Measurements from ENCODE around the gene IQGAP3. TPM values are rescaled to one million over a fixed set of nuclear protein-coding genes. Genes with fewer than 3 reads are reported as not detected.
A peak's percentile ranks its signal among the peaks of the same experiment; 100 is the strongest.

The IQGAP3 gene
- polyA plus RNA-seq, 2 of the 4 experiments (the other 2 are of a cell fraction): 15.6 to 17.0 TPM

- H3K4me1 ChIP-seq: peaks cover 19% of the 10 kb centered on the region
- peak overlapping the region; percentile 80 for H3K4me2 ChIP-seq
- FAIRE-seq (no peak), DNase-seq (ENCODE audit: low read depth in 1 of 2, low spot score in 1 of 2) (peak; percentile 45 to 48), ATAC-seq (peak; percentile 22 to 40; a peak in 5 of 6 replicates)
- no peaks in the 10 kb centered on the region for H3K9me3 ChIP-seq
- WGBS (ENCODE audit: missing lambda C conversion rate): 31% methylated on average over 10 of the region's 10 CpGs
- TF ChIP-seq SMC3 (IDR thresholded peaks at IDR 0.05) (peak; percentile 10; the same call in 1 of the 3 replicates), RAD21 (conservative IDR thresholded peaks at IDR 0.05 in 1 of 2, IDR thresholded peaks at IDR 0.05 in 1 of 2) (peak in 1 of 2 experiments; percentile 41; a peak in 3 of 5 replicates), ESRRA (IDR thresholded peaks at IDR 0.05; ENCODE audit: borderline replicate concordance, low read length) (no peak), CTCF (IDR thresholded peaks at IDR 0.05) (peak; percentile 63)
- ChIA-PET POLR2A (no interaction called here), CTCF (interaction anchor here (0.7 to 5.1 kb wide), 11 partner anchors 9 to 224 kb away, joined by 3 to 23 read pairs (median 4); partner anchors contain the start of genes HAPLN2, NAXE and TTC24)
- H3K4me3 ChIP-seq: no peak overlapping the region
- H3K27ac ChIP-seq: peak overlapping the region; percentile 6 to 94; a peak in 3 of 6 replicates
Observed at GRCh38 chr1:156602557-156602993, 30.2 kb upstream of the IQGAP3 start.

- FAIRE-seq (no peak), ATAC-seq (peak in 1 of 2 experiments; percentile 15; a peak in 3 of 6 replicates), DNase-seq (ENCODE audit: low read depth in 1 of 2, low spot score in 1 of 2) (no peak)
- Histone ChIP-seq H3K4me2 (peak overlapping the region; percentile 80), H3K27ac (peak overlapping the region; percentile 86 to 94), H3K9me3 (no peaks in the 10 kb centered on the region), H3K4me3 (peak overlapping the region; percentile 77), H3K4me1 (peaks cover 19% of the 10 kb centered on the region)
- TF ChIP-seq HEYL (CRISPR knock-in tag; IDR thresholded peaks at IDR 0.05): no peak
- no peak for TF ChIP-seq TFCP2L1 (CRISPR knock-in tag; IDR thresholded peaks at IDR 0.05)
- TF ChIP-seq HOXB5 (CRISPR knock-in tag; IDR thresholded peaks at IDR 0.05): no peak
- TF ChIP-seq JUNB (IDR thresholded peaks at IDR 0.05): no peak
- no peak for TF ChIP-seq SMC3 (IDR thresholded peaks at IDR 0.05)
- no peak for TF ChIP-seq RARB (CRISPR knock-in tag; IDR thresholded peaks at IDR 0.05)
- no peak for TF ChIP-seq HES2 (IDR thresholded peaks at IDR 0.05)
- no peak for TF ChIP-seq ELK1 (IDR thresholded peaks at IDR 0.05; ENCODE audit: low read depth, low read length)
- no peak for TF ChIP-seq ATOH8 (CRISPR knock-in tag; IDR thresholded peaks at IDR 0.05; ENCODE audit: low read depth)
- TF ChIP-seq ZSCAN20 (CRISPR knock-in tag; IDR thresholded peaks at IDR 0.05): no peak
- TF ChIP-seq SREBF2 (IDR thresholded peaks at IDR 0.05): no peak
- no peak for TF ChIP-seq CHD2 (IDR thresholded peaks at IDR 0.05; ENCODE audit: low read length, partially characterized antibody)
- no peak for TF ChIP-seq CBX8 (IDR thresholded peaks at IDR 0.05)
- TF ChIP-seq KDM1A (IDR thresholded peaks at IDR 0.05; ENCODE audit: low read depth): no peak
- no peak for TF ChIP-seq ESRRA (IDR thresholded peaks at IDR 0.05; ENCODE audit: borderline replicate concordance, low read length)
- TF ChIP-seq GATA3 (IDR thresholded peaks at IDR 0.05; ENCODE audit: borderline replicate concordance): no peak
- TF ChIP-seq ZNF302 (CRISPR knock-in tag; IDR thresholded peaks at IDR 0.05): no peak
- TF ChIP-seq POLR2A (IDR thresholded peaks at IDR 0.05; ENCODE audit: low read length): no peak
- no peak for TF ChIP-seq JUN (IDR thresholded peaks at IDR 0.05)
- CTCF ChIA-PET: interaction anchor here (0.7 to 5.1 kb wide), 4 partner anchors 16 to 218 kb away, joined by 3 to 23 read pairs (median 7); no protein-coding TSS in a partner anchor
- POLR2A ChIA-PET: interaction anchor here (0.9 to 2.3 kb wide), 3 partner anchors 10 to 145 kb away, joined by 3 to 16 read pairs (median 10); partner anchors contain the start of genes MEF2D and NAXE
- WGBS (ENCODE audit: missing lambda C conversion rate): 77% methylated on average over 12 of the region's 12 CpGs
Observed at GRCh38 chr1:156601892-156602291, 29.5 kb upstream of the IQGAP3 start.
